GM12891 (cell line): ENCODE results near the gene STEAP2.
"Not testable (repeated sequence)": the region's sequence is repeated elsewhere in the genome, so short reads cannot be mapped to it uniquely, and the experiment has no call there.

ENCODE experiments used
- POLR2A ChIP-seq: IDR thresholded peaks from 2 replicates; pipeline ENCODE4 v1.6.1; 2011; ENCODE audit warnings: low read depth, low read length, control low read depth
- POLR2AphosphoS5 ChIP-seq: IDR thresholded peaks from 2 replicates; pipeline ENCODE4 v1.6.1; 2011; ENCODE audit warnings: low read depth, low read length, control low read depth
- SPI1 ChIP-seq: IDR thresholded peaks from 2 replicates; pipeline ENCODE4 v1.6.1; 2011; ENCODE audit warnings: low read depth, low read length, control low read depth
- TAF1 ChIP-seq: IDR thresholded peaks from 2 replicates; pipeline ENCODE4 v1.6.1; 2011; ENCODE audit warnings: low read depth, low read length, control low read depth

- TF ChIP-seq POLR2AphosphoS5, POLR2A, TAF1, SPI1: not testable (repeated sequence)
Measured at GRCh38 chr7:90186290-90186689, 25.2 kb upstream of the STEAP2 start.
